ENCODE measurements around the gene KCNQ1.

- no peak for TF ChIP-seq CTCF (IDR thresholded peaks at IDR 0.05; ENCODE audit: low read length)
- TF ChIP-seq EZH2 (IDR thresholded peaks at IDR 0.05; ENCODE audit: borderline replicate concordance, low read length) = no peak
Observed at GRCh38 chr11:2842876-2843275, 398.1 kb downstream of the KCNQ1 start.
